WTC11 (cell line): ENCODE measurements around the gene F2RL3. TPM values are rescaled to one million over a fixed set of nuclear protein-coding genes. Genes with fewer than 3 reads are reported as not detected.

Source experiments
- ATAC-seq: fragments of 200-7000 bp; cut with Tn5 transposase; 2 replicates; pipeline ENCODE4 v1.10.0; 2021; ENCODE audit warnings: mild to moderate bottlenecking, moderate library complexity
- CTCF ChIA-PET: fragments of 300-600 bp; sonication (Branson Sonifier 250); formaldehyde crosslinking; loops from one replicate; lab custom pipeline; 2021; ENCODE audit warnings: antibody characterized with exemption; lab: Charles Lee
- POLR2A ChIA-PET: fragments of 350-600 bp; sonication (Branson Sonifier 250); formaldehyde crosslinking; loops from one replicate; lab custom pipeline; 2021; ENCODE audit warnings: antibody characterized with exemption; lab: Charles Lee
- DNase-seq: peaks from one replicate; pipeline ENCODE4 v3.0.0; 2021; ENCODE audit warnings: low spot score
- H3K27ac Mint-ChIP-seq: 2 replicates; pipeline ENCODE4 v1.8.0; 2021; ENCODE audit warnings: mixed read lengths
- H3K27me3 Mint-ChIP-seq: 2 replicates; pipeline ENCODE4 v1.8.0; 2021; ENCODE audit warnings: low read depth, mild to moderate bottlenecking, moderate library complexity, mixed read lengths
- H3K36me3 Mint-ChIP-seq: 2 replicates; pipeline ENCODE4 v1.8.0; 2021; ENCODE audit warnings: mixed read lengths
- H3K4me1 Mint-ChIP-seq: 2 replicates; pipeline ENCODE4 v1.8.0; 2022; ENCODE audit warnings: mixed read lengths
- H3K4me3 Mint-ChIP-seq: 2 replicates; pipeline ENCODE4 v1.8.0; 2021; ENCODE audit warnings: mild to moderate bottlenecking, moderate library complexity, mixed read lengths
- H3K9me3 Mint-ChIP-seq: 2 replicates; pipeline ENCODE4 v1.8.0; 2021; ENCODE audit warnings: mixed read lengths
- AFF4 ChIP-seq: sonication (generic); formaldehyde crosslinking; IDR thresholded peaks from 2 replicates; pipeline ENCODE4 v1.8.1; 2023; ENCODE audit warnings: mild to moderate bottlenecking, missing genetic modification reagents, borderline replicate concordance
- ATF1 ChIP-seq: sonication (generic); formaldehyde crosslinking; IDR thresholded peaks from 2 replicates; pipeline ENCODE4 v1.8.1; 2023; ENCODE audit warnings: mild to moderate bottlenecking, moderate library complexity, missing genetic modification reagents
- ATF6 ChIP-seq: sonication (generic); formaldehyde crosslinking; IDR thresholded peaks from 2 replicates; pipeline ENCODE4 v1.8.1; 2023; ENCODE audit warnings: mild to moderate bottlenecking, missing genetic modification reagents
- CBFB ChIP-seq: sonication (generic); formaldehyde crosslinking; IDR thresholded peaks from 2 replicates; pipeline ENCODE4 v1.8.1; 2022; ENCODE audit warnings: mild to moderate bottlenecking, low read depth, missing genetic modification reagents
- CDX4 ChIP-seq: fragments of 250-450 bp; sonication (Bioruptor Pico); IDR thresholded peaks from 2 replicates; pipeline ENCODE4 v1.9.0; 2021; ENCODE audit warnings: moderate library complexity, mild to moderate bottlenecking, inconsistent platforms, borderline replicate concordance
- CREM ChIP-seq: sonication (generic); formaldehyde crosslinking; IDR thresholded peaks from 2 replicates; pipeline ENCODE4 v1.8.1; 2022; ENCODE audit warnings: mild to moderate bottlenecking, missing genetic modification reagents, moderate library complexity
- CTCF ChIP-seq: fragments of 200-600 bp; IDR thresholded peaks from 2 replicates; pipeline ENCODE4 v1.8.0; 2022; ENCODE audit warnings: antibody characterized with exemption
- E2F4 ChIP-seq: sonication (generic); formaldehyde crosslinking; IDR thresholded peaks from 2 replicates; pipeline ENCODE4 v1.8.1; 2022; ENCODE audit warnings: low read depth, mild to moderate bottlenecking, moderate library complexity, missing genetic modification reagents, borderline replicate concordance
- ERG ChIP-seq: fragments of 250-450 bp; sonication (Bioruptor Pico); IDR thresholded peaks from 2 replicates; pipeline ENCODE4 v1.8.0; 2021; ENCODE audit warnings: mild to moderate bottlenecking
- FOXJ3 ChIP-seq: sonication (generic); formaldehyde crosslinking; IDR thresholded peaks from 2 replicates; pipeline ENCODE4 v1.9.0; 2021; ENCODE audit warnings: missing genetic modification reagents, mild to moderate bottlenecking, borderline replicate concordance
- FOXP1 ChIP-seq: sonication (generic); formaldehyde crosslinking; IDR thresholded peaks from 2 replicates; pipeline ENCODE4 v1.8.0; 2022; ENCODE audit warnings: missing genetic modification reagents, mild to moderate bottlenecking, moderate library complexity, borderline replicate concordance
- HMGXB4 ChIP-seq: sonication (generic); formaldehyde crosslinking; IDR thresholded peaks from 2 replicates; pipeline ENCODE4 v1.8.1; 2023; ENCODE audit warnings: mild to moderate bottlenecking, moderate library complexity, missing genetic modification reagents
- IRF2 ChIP-seq: sonication (generic); formaldehyde crosslinking; IDR thresholded peaks from 2 replicates; pipeline ENCODE4 v1.8.0; 2022; ENCODE audit warnings: low read depth, missing genetic modification reagents, borderline replicate concordance
- MXD4 ChIP-seq: fragments of 250-450 bp; sonication (Bioruptor Pico); IDR thresholded peaks from 2 replicates; pipeline ENCODE4 v1.8.0; 2021; ENCODE audit warnings: mild to moderate bottlenecking, moderate library complexity, borderline replicate concordance
- NFYB ChIP-seq: sonication (generic); formaldehyde crosslinking; conservative IDR thresholded peaks from 2 replicates; pipeline ENCODE4 v1.8.0; 2022; ENCODE audit warnings: low read depth, missing genetic modification reagents
- PRDM15 ChIP-seq: sonication (generic); formaldehyde crosslinking; IDR thresholded peaks from 2 replicates; pipeline ENCODE4 v1.8.0; 2022; ENCODE audit warnings: missing genetic modification reagents
- PRRX2 ChIP-seq: fragments of 250-450 bp; sonication (Bioruptor Pico); IDR thresholded peaks from 2 replicates; pipeline ENCODE4 v1.8.0; 2021; ENCODE audit warnings: mild to moderate bottlenecking
- ZBTB21 ChIP-seq: sonication (generic); formaldehyde crosslinking; IDR thresholded peaks from 2 replicates; pipeline ENCODE4 v1.8.1; 2023; ENCODE audit warnings: mild to moderate bottlenecking, missing genetic modification reagents, borderline replicate concordance
- ZNF232 ChIP-seq: sonication (generic); formaldehyde crosslinking; IDR thresholded peaks from 2 replicates; pipeline ENCODE4 v1.8.0; 2022; ENCODE audit warnings: mild to moderate bottlenecking, missing genetic modification reagents
- ZNF423 ChIP-seq: fragments of 250-450 bp; sonication (Bioruptor Pico); IDR thresholded peaks from 2 replicates; pipeline ENCODE4 v2.1.2; 2022; ENCODE audit warnings: mild to moderate bottlenecking, moderate library complexity
- total RNA-seq: library from RNA; stranded (reverse); gene quantifications from 3 replicates; pipeline ENCODE4 v1.2.3, GENCODE V29; 2021

Gene F2RL3
- total RNA-seq, 1 experiment from 2014 or later = 0.11 TPM

GRCh38 chr19:16903347-16903746, 14.5 kb downstream of the F2RL3 start (continued):
- TF ChIP-seq HMGXB4 (CRISPR knock-in tag) = no peak
- TF ChIP-seq E2F4 = no peak
- TF ChIP-seq ZNF232 = no peak
- TF ChIP-seq PRDM15 (CRISPR knock-in tag) = no peak
- no peak for TF ChIP-seq CBFB
- TF ChIP-seq IRF2 (CRISPR knock-in tag) = no peak

GRCh38 chr19:16904599-16904998, 15.8 kb downstream of the F2RL3 start:
- no peak overlapping the region for H3K27ac Mint-ChIP-seq
- H3K4me3 Mint-ChIP-seq = no peak overlapping the region
- no peak for ATAC-seq
- CTCF ChIA-PET = no interaction called here
- H3K9me3 Mint-ChIP-seq = peaks cover 6% of the 10 kb centered on the region
- no peaks in the 10 kb centered on the region for H3K4me1 Mint-ChIP-seq
- no peak for TF ChIP-seq ZBTB21 (CRISPR knock-in tag)
- no peak for TF ChIP-seq FOXJ3 (CRISPR knock-in tag)
- no peak for TF ChIP-seq CDX4 (CRISPR knock-in tag)
- TF ChIP-seq MXD4 (CRISPR knock-in tag) = no peak
- no peak for TF ChIP-seq ZNF232
- no peak for TF ChIP-seq PRRX2
- TF ChIP-seq FOXP1 (CRISPR knock-in tag) = no peak
- no peak for TF ChIP-seq ATF6 (CRISPR knock-in tag)
- TF ChIP-seq CREM (CRISPR knock-in tag) = no peak
- TF ChIP-seq ERG (CRISPR knock-in tag) = no peak
- TF ChIP-seq ZNF423 (CRISPR knock-in tag) = no peak
- TF ChIP-seq AFF4 (CRISPR knock-in tag) = no peak
- no peak for TF ChIP-seq CTCF
- TF ChIP-seq NFYB (CRISPR knock-in tag) = no peak
- no peak for TF ChIP-seq ATF1 (CRISPR knock-in tag)
- TF ChIP-seq, all 79 proteins: peak for 0
- POLR2A ChIA-PET = no interaction called here
- DNase-seq = no peak
- Mint-ChIP-seq H3K36me3 (no peaks in the 10 kb centered on the region), H3K27me3 (peaks cover 7% of the 10 kb centered on the region)
